COLO668 (cell line): ENCODE results near the gene WIPI1.
A peak's percentile ranks its signal among the peaks of the same experiment; 100 is the strongest.

Experiments used
- DNase-seq: peaks from one replicate; lab custom pipeline; 2025; ENCODE audit not compliant: unreplicated experiment; lab: John Stamatoyannopoulos, UW

WIPI1 gene

GRCh38 chr17:68460715-68461114 lies 3.4 kb upstream of the WIPI1 start:
- DNase-seq, result no peak

GRCh38 chr17:68460146-68460545 lies 2.9 kb upstream of the WIPI1 start:
- no peak for DNase-seq

GRCh38 chr17:68459037-68459639 lies 1.8 kb upstream of the WIPI1 start:
- DNase-seq, result no peak

GRCh38 chr17:68458260-68459036 lies 1.2 kb upstream of the WIPI1 start:
- no peak for DNase-seq

- peak; percentile 96 for DNase-seq
Observed at GRCh38 chr17:68457539-68458259, 403 bp upstream of the WIPI1 start.

- DNase-seq, result peak; percentile 39
Observed at GRCh38 chr17:68456339-68457167, 743 bp downstream of the WIPI1 start.

- DNase-seq, result no peak
Observed at GRCh38 chr17:68455901-68456338, 1.4 kb downstream of the WIPI1 start.

- no peak for DNase-seq
Observed at GRCh38 chr17:68453991-68454665, 3.2 kb downstream of the WIPI1 start.

GRCh38 chr17:68452724-68453290 lies 4.5 kb downstream of the WIPI1 start:
- no peak for DNase-seq

- DNase-seq, result no peak
Observed at GRCh38 chr17:68451670-68452354, 5.5 kb downstream of the WIPI1 start.

GRCh38 chr17:68450801-68451200 lies 6.5 kb downstream of the WIPI1 start:
- peak; percentile 11 for DNase-seq

GRCh38 chr17:68450391-68450790 lies 6.9 kb downstream of the WIPI1 start:
- DNase-seq, result peak; percentile 28

GRCh38 chr17:68449021-68449739 lies 8.1 kb downstream of the WIPI1 start:
- no peak for DNase-seq

GRCh38 chr17:68446626-68447041 lies 10.7 kb downstream of the WIPI1 start:
- DNase-seq, result no peak

GRCh38 chr17:68445671-68446070 lies 11.6 kb downstream of the WIPI1 start:
- no peak for DNase-seq

- no peak for DNase-seq
Observed at GRCh38 chr17:68443972-68444464, 13.3 kb downstream of the WIPI1 start.

GRCh38 chr17:68441070-68441770 lies 16.1 kb downstream of the WIPI1 start:
- DNase-seq, result no peak

- no peak for DNase-seq
Observed at GRCh38 chr17:68440526-68440925, 16.8 kb downstream of the WIPI1 start.
